ENCODE measurements around the gene NEBL. TPM values are rescaled to one million over a fixed set of nuclear protein-coding genes. Genes with fewer than 3 reads are reported as not detected.

Gene NEBL
- total and polyA plus RNA-seq, 2 of the 4 experiments (the other 2 are of a cell fraction) = under 0.01 TPM

GRCh38 chr10:20858292-20859124 lies 38.6 kb downstream of the NEBL start:
- H4K91ac ChIP-seq (ENCODE audit: insufficient read depth, low read depth, low read length) = no peak overlapping the region
- no peak overlapping the region for H3K4me3 ChIP-seq (ENCODE audit: insufficient read depth, low read depth, low read length)
- peak; percentile 20; the same call in 1 of the 2 replicates for TF ChIP-seq SMC3 (IDR thresholded peaks at IDR 0.05; ENCODE audit: low read depth, low read length)
- TF ChIP-seq CTCF (conservative IDR thresholded peaks at IDR 0.05; ENCODE audit: low read depth, low read length) = peak; percentile 56
- TF ChIP-seq USF2 (IDR thresholded peaks at IDR 0.05; ENCODE audit: low read depth, low read length) = no peak
- TF ChIP-seq RAD21 (IDR thresholded peaks at IDR 0.05; ENCODE audit: low read length) = peak; percentile 61
- no peak overlapping the region for H4K5ac ChIP-seq (ENCODE audit: low read depth, low read length)
- no peak overlapping the region for H3K9ac ChIP-seq (ENCODE audit: low read depth, low read length)
- no peak overlapping the region for H2AFZ ChIP-seq (replicated peaks; ENCODE audit: low read length, poor library complexity)
- no peaks in the 10 kb centered on the region for H3K4me1 ChIP-seq (ENCODE audit: control insufficient read depth, insufficient read depth, low read length)
- BruUV-seq (replicated peaks) = no TSS peak
- H4K20me1 ChIP-seq (ENCODE audit: insufficient read depth, low read length) = no peaks in the 10 kb centered on the region
- dilution Hi-C loops (cut with HindIII; ENCODE audit: low sequenced_read_pairs, unreplicated experiment) = no loop called here
- WGBS, 2 experiments (ENCODE audit: extremely low coverage in 2 of 2, insufficient read length in 1 of 2) = no CpG with 5 or more reads among the region's 2 CpGs
- no peak overlapping the region for H2BK120ac ChIP-seq (ENCODE audit: low read depth, low read length)
- no peaks in the 10 kb centered on the region for H3K27me3 ChIP-seq (ENCODE audit: control insufficient read depth, insufficient read depth, low read length)
- no peak overlapping the region for H3K4ac ChIP-seq (ENCODE audit: low read depth, low read length)
- H2AK9ac ChIP-seq (replicated peaks; ENCODE audit: low read depth, low read length, poor library complexity) = no peak overlapping the region
- no peak overlapping the region for H3K27ac ChIP-seq (ENCODE audit: insufficient read depth, low read length)
- no peak overlapping the region for H3K4me2 ChIP-seq (ENCODE audit: low read depth, low read length)
- no peak overlapping the region for H3K18ac ChIP-seq (ENCODE audit: low read depth, low read length)
- H3K9me1 ChIP-seq (ENCODE audit: insufficient read depth, low read length) = no peaks in the 10 kb centered on the region
- no peak overlapping the region for H2AK5ac ChIP-seq (ENCODE audit: low read depth, low read length)
- H2BK5ac ChIP-seq (ENCODE audit: low read depth, low read length, poor library complexity, severe bottlenecking) = no peak overlapping the region
- intact Hi-C loops (cut with micrococcal nuclease) = loop anchor here (1.0 to 10.0 kb wide), 4 partner anchors 412 to 1234 kb away; no protein-coding TSS in a partner anchor
- H3K36me3 ChIP-seq (ENCODE audit: control insufficient read depth, insufficient read depth, low read length) = no peaks in the 10 kb centered on the region
- no peak overlapping the region for H2BK15ac ChIP-seq (ENCODE audit: low read depth, low read length)
- no peak overlapping the region for H3K14ac ChIP-seq (replicated peaks; ENCODE audit: low read depth, low read length)
- DNase-seq = peak; percentile 22
- H3K9me3 ChIP-seq (ENCODE audit: control insufficient read depth, insufficient read depth, low read length) = no peaks in the 10 kb centered on the region
- peak; percentile 64 for ATAC-seq (ENCODE audit: low read depth)
- no peaks in the 10 kb centered on the region for H3K79me1 ChIP-seq (ENCODE audit: low read depth in 1 of 2, low read length in 2 of 2)
- in situ Hi-C loops (cut with MboI; ENCODE audit: low sequenced_read_pairs) = no loop called here
- H2BK20ac ChIP-seq (ENCODE audit: low read depth, low read length) = no peak overlapping the region
- CTCF ChIA-PET = no interaction called here
- POLR2A ChIA-PET (ENCODE audit: unreplicated experiment) = no interaction called here
- H3K56ac ChIP-seq (ENCODE audit: extremely low read depth, insufficient read depth, low read length) = no peak overlapping the region
- no peak overlapping the region for H4K8ac ChIP-seq (ENCODE audit: low read depth in 2 of 2, low read length in 2 of 2)
- H3K23ac ChIP-seq (ENCODE audit: low read depth, low read length) = no peak overlapping the region

Data from IMR-90 (cell line).